Kidney glomerular epithelial cell (primary cell): ENCODE data around the gene SPINT2.
"Not testable (repeated sequence)": the region's sequence is repeated elsewhere in the genome, so short reads cannot be mapped to it uniquely, and the experiment has no call there.

ENCODE experiments used
- DNase-seq: peaks from one replicate; lab custom pipeline; 2025; lab: John Stamatoyannopoulos, UW

The SPINT2 gene

GRCh38 chr19:38243279-38243673 is 21.1 kb upstream of the SPINT2 start:
- DNase-seq, result no peak

GRCh38 chr19:38245826-38246498 is 18.4 kb upstream of the SPINT2 start:
- peak; percentile 18 for DNase-seq

DNA sequence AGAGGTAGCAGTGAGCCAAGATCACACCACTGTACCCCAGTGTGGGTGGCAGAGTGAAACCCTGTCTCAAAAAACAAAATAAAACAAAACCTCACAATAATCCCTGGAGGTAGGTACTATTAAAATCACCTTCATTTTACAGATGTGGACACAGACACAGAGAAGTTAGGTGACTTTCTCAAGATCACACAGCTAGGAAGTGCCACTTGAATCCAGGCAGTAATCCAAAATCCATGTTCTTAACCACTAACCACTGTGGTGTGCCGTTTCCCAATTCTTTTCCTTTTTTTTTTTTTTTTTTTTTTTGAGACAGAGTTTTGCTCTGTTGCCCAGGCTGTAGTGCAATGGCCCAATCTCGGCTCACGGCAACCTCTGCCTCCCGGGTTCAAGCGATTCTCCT is 17.2 kb upstream of the SPINT2 start:
- DNase-seq, result no peak

DNA sequence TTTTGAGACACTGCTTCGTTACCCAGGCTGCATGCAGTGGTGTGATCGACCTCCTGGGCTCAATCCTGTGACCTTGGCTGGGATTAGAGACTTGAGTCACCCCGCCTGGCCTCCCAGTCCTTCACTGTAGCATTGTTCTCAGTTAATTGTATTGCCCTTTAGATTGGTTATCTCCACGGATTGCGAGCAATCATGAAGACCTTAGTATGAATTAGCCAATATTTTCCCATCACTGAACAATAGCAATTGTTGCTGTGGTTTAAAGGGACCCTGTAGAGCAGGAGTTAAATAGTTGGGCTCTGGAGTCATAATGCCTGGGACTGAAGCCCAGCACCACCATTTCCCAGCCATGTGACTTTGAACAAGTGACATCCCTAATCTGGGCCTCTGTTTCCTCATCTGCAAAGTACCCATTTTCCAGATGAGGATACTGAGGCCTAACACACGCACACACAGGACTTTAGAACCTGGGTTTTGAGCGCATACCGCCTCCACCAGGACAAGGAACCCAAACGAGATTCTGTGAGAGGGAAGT is 16.6 kb upstream of the SPINT2 start:
- DNase-seq, result no peak

- DNase-seq, result no peak
Measured at GRCh38 chr19:38248421-38248820, 16.0 kb upstream of the SPINT2 start.

DNA sequence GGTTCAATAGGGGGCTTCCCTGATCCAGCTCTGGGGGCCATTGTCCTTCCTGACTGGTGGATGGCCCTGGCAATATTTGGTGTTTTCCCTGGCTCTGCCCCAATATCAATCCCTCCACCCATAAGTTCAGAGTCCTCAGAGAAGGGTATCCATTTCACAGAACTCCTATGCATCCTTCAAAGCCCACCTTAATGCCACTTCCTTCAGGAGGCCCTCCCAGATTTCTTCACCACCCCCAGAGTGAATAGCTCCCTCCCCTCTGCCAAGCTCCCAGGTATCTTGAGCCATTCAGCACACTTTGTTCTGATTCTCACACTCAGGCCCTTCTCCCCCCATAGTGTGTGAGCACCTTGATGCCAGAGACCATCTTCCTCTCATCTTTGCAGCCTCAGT is 13.9 kb upstream of the SPINT2 start:
- no peak for DNase-seq

GRCh38 chr19:38250821-38251563 is 13.4 kb upstream of the SPINT2 start:
- no peak for DNase-seq

DNA sequence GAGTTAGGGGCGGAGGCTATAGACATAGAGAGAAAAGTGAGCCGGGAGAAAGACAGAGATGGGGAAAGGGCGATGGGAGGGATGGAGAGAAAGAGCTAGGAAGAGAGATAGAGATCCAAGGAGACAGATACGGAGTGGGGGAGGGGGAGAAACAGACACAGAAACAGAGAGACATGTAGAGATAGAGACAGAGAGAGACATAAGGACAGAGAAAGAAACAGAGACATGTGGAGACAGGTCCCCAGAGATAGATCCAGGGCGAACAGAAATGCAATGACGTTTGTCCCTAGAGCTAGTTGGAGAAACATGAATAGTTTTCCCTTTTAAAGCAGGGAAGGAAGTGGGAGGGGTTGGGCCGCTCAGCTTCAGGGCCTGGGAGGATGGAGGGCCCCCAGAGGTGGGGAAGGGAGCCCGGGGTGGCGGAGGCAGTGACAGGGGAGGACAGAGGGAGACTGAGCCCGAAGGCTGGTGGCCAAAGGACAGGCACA is 12.8 kb upstream of the SPINT2 start:
- DNase-seq, result no peak

DNA sequence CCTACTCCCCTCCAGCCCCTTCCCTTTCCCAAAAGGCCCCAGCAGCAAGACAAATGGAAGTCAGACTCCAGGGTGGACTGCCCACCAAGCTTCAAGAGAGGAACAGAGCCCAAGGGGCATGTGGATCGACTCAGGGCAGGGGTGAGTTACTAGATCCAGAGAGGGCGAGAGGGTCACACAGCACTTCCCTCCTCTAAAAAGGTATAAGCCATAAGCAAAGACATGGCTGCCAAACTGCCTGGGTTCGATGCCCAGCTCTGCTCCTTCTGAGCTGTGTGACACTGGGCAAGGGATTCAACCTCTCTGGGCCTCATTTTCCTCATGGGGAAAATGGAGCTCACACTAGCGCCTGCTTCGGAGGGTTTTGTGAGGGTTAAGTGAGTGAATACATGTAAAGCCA is 12.0 kb upstream of the SPINT2 start:
- DNase-seq, result no peak

DNA sequence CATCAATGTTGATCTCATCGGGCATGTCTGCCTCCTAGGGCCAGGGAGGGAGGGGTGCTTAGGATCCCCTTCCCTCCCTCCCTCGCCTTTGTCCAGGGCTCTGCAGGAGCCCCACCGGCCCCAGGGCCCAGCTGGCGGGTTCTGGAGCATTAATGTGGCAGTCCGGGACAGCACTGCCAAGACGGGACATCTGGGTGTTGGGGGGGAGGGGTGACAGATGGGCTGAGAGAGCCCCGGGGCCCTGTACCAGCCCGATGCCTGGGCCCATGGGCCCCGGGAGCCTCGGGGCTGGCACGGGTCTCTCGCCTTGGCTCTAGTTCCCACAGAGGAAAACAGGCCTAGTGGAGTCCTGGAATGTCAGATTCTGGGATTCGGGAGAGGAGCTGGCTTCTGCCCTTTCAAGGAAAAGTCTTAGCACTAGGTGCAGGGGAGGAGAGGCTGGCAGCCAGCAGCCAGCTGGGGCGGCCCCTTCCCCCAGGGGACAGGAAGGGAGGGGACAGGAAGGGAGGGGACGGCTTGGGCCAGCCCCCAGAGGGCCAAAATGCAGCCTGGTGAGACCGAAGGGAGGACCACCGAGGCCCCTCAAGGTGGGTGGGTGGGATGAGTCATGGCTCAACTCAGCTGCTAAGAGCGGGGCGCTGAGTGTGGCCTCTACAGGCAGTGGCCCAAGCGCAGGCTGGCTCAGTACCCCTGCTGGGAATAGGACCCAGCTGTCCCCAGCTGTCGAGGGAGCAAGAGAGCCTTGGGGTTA is 11.3 kb upstream of the SPINT2 start:
- DNase-seq, result no peak

DNA sequence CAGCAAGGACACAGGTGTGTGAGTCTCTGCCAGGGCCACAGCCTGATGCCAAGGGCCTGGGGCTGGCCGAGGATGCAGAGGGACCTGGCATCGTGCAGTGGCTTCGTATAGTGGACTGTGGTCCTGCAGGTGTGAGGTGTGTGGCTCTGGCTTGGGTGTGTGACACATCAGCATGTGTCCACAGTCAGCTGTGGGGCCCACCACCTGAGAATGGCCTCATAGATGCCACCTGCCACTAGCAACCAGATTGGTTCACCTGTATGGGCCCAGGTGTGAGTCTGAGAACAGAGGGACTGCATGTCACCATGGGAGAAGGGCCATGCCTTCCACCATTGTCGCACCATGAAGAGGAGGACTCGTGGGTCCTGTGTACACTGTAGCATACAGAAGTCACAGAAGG is 10.6 kb upstream of the SPINT2 start:
- DNase-seq, result no peak

DNA sequence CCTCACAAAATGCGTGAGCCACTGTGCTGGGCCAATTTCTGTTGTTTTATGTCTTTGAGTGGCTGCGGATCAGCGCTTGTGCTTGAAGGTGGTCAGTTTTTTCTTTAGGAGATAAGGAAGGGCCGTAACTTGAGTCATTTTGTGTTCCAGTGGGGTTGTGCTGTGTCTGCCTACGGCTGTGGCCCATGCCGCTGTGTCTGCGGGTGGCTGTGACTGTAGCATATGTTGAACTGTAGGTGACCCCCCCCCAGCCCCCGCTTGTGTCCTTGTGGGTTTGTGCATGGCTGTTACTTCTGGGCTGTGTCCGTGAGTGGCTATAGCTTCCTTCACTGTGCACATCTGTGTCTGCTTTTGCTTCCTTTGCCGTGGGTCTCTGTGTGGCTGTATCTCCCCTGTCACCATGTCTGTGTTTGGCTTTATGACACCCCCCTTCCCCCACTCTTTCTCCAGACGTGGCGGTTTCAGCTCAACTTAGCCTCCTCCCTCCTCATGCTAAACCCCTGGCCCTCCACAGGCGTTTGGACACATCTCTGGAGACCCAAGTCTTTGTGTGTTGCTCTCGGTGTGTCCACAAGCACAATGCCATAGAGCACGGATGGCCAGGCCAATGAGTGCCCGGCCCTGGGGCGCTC is 8.9 kb upstream of the SPINT2 start:
- no peak for DNase-seq

- DNase-seq, result not testable (repeated sequence)
Measured at GRCh38 chr19:38261942-38262341, 2.4 kb upstream of the SPINT2 start.

GRCh38 chr19:38262585-38263268 is 1.6 kb upstream of the SPINT2 start:
- peak; percentile 53 for DNase-seq

DNA sequence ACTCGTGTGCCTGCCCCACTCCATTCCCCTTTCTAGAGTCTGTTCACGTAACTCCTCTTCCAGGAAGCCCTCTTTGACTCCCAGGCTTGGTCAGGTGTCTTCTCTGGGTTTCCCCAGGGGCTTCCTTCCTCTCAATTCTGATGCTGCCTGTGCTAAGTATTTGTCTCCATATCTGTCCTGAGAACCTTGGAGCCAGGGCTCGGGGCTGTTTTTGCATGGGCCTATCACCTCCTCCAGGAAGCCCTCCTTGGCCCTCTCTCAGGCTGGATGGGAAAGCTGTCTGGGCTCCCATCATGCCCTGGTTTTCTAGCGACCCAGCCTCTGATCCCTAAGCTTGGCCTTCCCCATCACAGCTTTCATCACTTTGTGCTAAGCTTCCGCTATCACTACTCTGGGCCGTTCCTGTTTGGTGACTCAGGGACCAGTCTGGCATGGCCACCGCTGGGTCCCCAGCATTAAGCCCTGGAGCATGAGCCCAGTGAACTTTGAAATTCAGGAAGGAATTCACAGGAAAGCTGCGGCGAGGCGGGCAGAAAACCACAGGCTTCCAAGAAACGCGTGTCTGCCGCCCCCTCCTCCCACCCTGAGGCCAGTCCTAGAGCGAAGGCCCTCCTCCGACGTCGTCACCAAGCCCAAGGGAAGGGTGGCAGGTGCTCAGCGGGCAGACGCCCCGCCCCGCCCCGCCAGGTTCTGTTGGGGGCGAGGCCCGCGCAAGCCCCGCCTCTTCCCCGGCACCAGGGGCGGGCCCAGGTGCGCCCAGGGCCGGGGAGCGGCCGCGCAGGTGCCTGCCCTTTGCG is 486 bp upstream of the SPINT2 start:
- peak; percentile 84 for DNase-seq

- DNase-seq, result peak; percentile 42
Measured at GRCh38 chr19:38265213-38265861, 964 bp downstream of the SPINT2 start.

DNA sequence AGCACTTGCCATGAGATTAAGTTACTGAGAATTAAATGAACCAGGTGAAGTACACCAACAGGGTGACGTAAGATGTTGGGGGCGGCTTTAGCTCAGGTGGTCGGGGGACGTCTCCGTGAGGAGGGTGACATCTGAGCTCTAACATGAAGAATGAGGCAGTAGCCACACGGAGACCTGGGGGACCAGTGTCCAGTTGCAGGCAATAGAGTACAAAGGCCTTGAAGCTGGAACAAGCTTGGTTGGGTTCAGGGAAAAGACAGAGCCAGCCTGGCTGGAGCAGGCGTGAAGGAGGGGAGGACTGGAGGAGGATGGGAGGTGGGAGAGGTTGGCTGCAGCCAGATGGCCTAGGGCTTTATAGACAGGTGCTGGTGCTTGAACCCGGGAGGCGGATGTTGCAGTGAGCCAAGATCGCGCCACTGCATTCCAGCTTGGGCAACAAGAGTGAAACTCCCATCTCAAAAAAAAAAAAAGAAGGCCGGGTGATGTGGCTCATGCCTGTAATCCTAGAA is 1.6 kb downstream of the SPINT2 start:
- no peak for DNase-seq

- peak; percentile 89 for DNase-seq
Measured at GRCh38 chr19:38266981-38267597, 2.7 kb downstream of the SPINT2 start.

- peak; percentile 37 for DNase-seq
Measured at GRCh38 chr19:38267761-38268483, 3.5 kb downstream of the SPINT2 start.
